ENCODE measurements around the gene AP2M1. TPM values are rescaled to one million over a fixed set of nuclear protein-coding genes. Genes with fewer than 3 reads are reported as not detected.

AP2M1 gene
- total and polyA plus RNA-seq, 2 of the 8 experiments (the other 6 are each of a cell fraction or from before 2014, with no cell fraction given), result 403 to 454 TPM

DNA sequence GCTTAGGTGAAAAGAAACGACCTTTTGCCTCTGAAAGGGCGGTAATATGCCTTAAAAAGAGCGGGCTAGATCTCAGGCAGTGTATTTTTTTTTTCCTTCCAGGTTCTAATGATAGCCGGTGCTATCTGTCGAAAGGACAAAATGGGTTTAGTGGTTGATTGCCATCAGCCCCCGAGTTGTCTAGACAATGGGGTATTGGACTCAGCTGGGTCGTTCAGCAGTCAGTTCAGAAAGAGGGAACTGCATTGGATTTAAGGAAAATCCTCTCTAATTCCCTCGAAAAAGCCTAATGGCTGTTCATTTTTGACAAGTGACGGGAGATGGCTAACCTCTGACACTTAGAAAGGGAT, 38.8 kb upstream of the AP2M1 start:
- no peak overlapping the region for H4K8ac ChIP-seq (ENCODE audit: extremely low read depth, insufficient read depth, low read length)
- H2BK15ac ChIP-seq (ENCODE audit: low read length), result no peak overlapping the region
- no peak for TF ChIP-seq TAF7 (optimal IDR thresholded peaks at IDR 0.05; ENCODE audit: borderline replicate concordance, low read depth, low read length)
- no peak for TF ChIP-seq RAD21 (IDR thresholded peaks at IDR 0.05 in 1 of 2, conservative IDR thresholded peaks at IDR 0.05 in 1 of 2; ENCODE audit: low read depth in 2 of 2, low read length in 2 of 2)
- TF ChIP-seq RBBP5 (IDR thresholded peaks at IDR 0.05; ENCODE audit: borderline replicate concordance, low read depth, low read length), result no peak
- peak; percentile 49 for TF ChIP-seq SAP30 (IDR thresholded peaks at IDR 0.05; ENCODE audit: insufficient read depth, insufficient replicate concordance, low read length)
- TF ChIP-seq TEAD4 (IDR thresholded peaks at IDR 0.05; ENCODE audit: low read depth, low read length), result no peak
- TF ChIP-seq HDAC6 (IDR thresholded peaks at IDR 0.05; ENCODE audit: low read depth, low read length), result no peak
- H2BK5ac ChIP-seq (ENCODE audit: low read depth, low read length), result no peak overlapping the region
- peak overlapping the region; percentile 27; the same call in 1 of the 2 replicates for H2AFZ ChIP-seq (ENCODE audit: low read length)
- H3K4ac ChIP-seq (replicated peaks; ENCODE audit: insufficient read length, low read depth, low read length), result no peak overlapping the region
- ChIA-PET POLR2A (ENCODE audit: partially characterized antibody) (interaction anchor here (1.1 to 3.1 kb wide), 5 partner anchors 10 to 125 kb away, joined by 3 to 26 read pairs (median 6); partner anchors contain the start of genes CAMK2N2 and DVL3), CTCF (ENCODE audit: partially characterized antibody) (interaction anchor here (0.7 to 3.0 kb wide), 5 partner anchors 9 to 240 kb away, joined by 3 to 25 read pairs (median 4); no protein-coding TSS in a partner anchor)
- H3K4me2 ChIP-seq (ENCODE audit: insufficient read depth in 1 of 2, low read depth in 2 of 2, low read length in 2 of 2), result peak overlapping the region; percentile 89 to 99
- H2BK12ac ChIP-seq (ENCODE audit: low read depth, low read length), result no peak overlapping the region
- peaks cover 0 to 2% of the 10 kb centered on the region in 2 experiments for H4K20me1 ChIP-seq (replicated peaks in 1 of 2; ENCODE audit: control insufficient read depth in 1 of 2, insufficient read depth in 2 of 2, low read length in 2 of 2)
- peaks cover 2 to 9% (median 3%) of the 10 kb centered on the region in 4 experiments; a peak in 4 of 7 replicates for H3K4me1 ChIP-seq (replicated peaks in 1 of 4; ENCODE audit: control insufficient read depth in 3 of 4, insufficient read depth in 4 of 4, low read length in 3 of 4)
- H3K79me1 ChIP-seq (ENCODE audit: low read depth, low read length), result no peaks in the 10 kb centered on the region; the same call in 1 of the 2 replicates
- no peak overlapping the region for H2BK20ac ChIP-seq (ENCODE audit: low read length)
- no peak overlapping the region for H3K56ac ChIP-seq (replicated peaks; ENCODE audit: insufficient read length, low read depth, low read length)
- H4K91ac ChIP-seq (replicated peaks; ENCODE audit: insufficient read length, low read length), result no peak overlapping the region
- peaks cover 18% of the 10 kb centered on the region for H3K23me2 ChIP-seq (ENCODE audit: low read depth, low read length)
- no peak overlapping the region for H3K18ac ChIP-seq (ENCODE audit: extremely low read depth, low read length)
- 17% methylated on average over 9 of the region's 9 CpGs; no CpG with 5 or more reads in 1 of the 2 experiments for WGBS, 2 experiments (ENCODE audit: extremely low coverage in 1 of 2, insufficient coverage in 1 of 2, insufficient read length in 1 of 2, insufficient replicate concordance in 2 of 2, low coverage in 1 of 2, low lambda C conversion rate in 2 of 2, missing lambda C conversion rate in 1 of 2)
- H3K36me3 ChIP-seq (ENCODE audit: control insufficient read depth in 2 of 4, insufficient read depth in 4 of 4, low read length in 3 of 4), result peaks cover 0 to 8% (median 5%) of the 10 kb centered on the region in 4 experiments; a peak in 5 of 8 replicates
- H3K4me3 ChIP-seq (ENCODE audit: extremely low read depth in 1 of 4, insufficient read depth in 2 of 4, low read depth in 3 of 4, low read length in 4 of 4), result peak overlapping the region; percentile 82 to 98 (median 88)
- H2BK120ac ChIP-seq (replicated peaks; ENCODE audit: low read depth, low read length), result no peak overlapping the region
- H2AK5ac ChIP-seq (ENCODE audit: low read depth, low read length), result no peak overlapping the region
- no peak for DNase-seq (ENCODE audit: low read depth in 1 of 2, low spot score in 2 of 2)
- no peak overlapping the region for H3K23ac ChIP-seq (ENCODE audit: insufficient read length)
- H3K79me2 ChIP-seq (ENCODE audit: control insufficient read depth in 1 of 2, insufficient read depth in 2 of 2, low read length in 2 of 2), result peaks cover 0 to 35% of the 10 kb centered on the region in 2 experiments; a peak in 3 of 4 replicates
- no peak overlapping the region for H3K14ac ChIP-seq (ENCODE audit: insufficient read length)
- no peak for FAIRE-seq
- no peaks in the 10 kb centered on the region for H3K9me3 ChIP-seq (ENCODE audit: insufficient read depth in 2 of 2, low read depth in 1 of 2, low read length in 1 of 2)
- peak overlapping the region; percentile 75 to 92 (median 81) for H3K9ac ChIP-seq (replicated peaks in 1 of 4; ENCODE audit: extremely low read depth in 1 of 4, low read depth in 3 of 4, low read length in 3 of 4)
- H3K27ac ChIP-seq (ENCODE audit: low read depth, low read length), result no peak overlapping the region
- no peak overlapping the region for H4K5ac ChIP-seq (ENCODE audit: insufficient read length, low read depth, low read length)
- no peaks in the 10 kb centered on the region for H3K27me3 ChIP-seq (replicated peaks in 1 of 4; ENCODE audit: control insufficient read depth in 3 of 4, extremely low read depth in 1 of 4, insufficient read depth in 3 of 4, low read length in 3 of 4)
